Vagina (tissue), 2 donors: ENCODE measurements around the gene RBM42.

ENCODE experiments used
- POLR2A ChIP-seq, 2 donors: fragments of 450-650 bp; IDR thresholded peaks; one replicate each; pipeline ENCODE4 v1.6.1; 2017; ENCODE audit warnings: antibody characterized with exemption in 2 of 2, mild to moderate bottlenecking in 2 of 2, moderate library complexity in 2 of 2
- TF ChIP-seq, protein P1 (sequence below), 3 experiments: fragments of 450-650 bp in 2 of 3; fragments of 200-600 bp in 1 of 3; sonication (generic) in 1 of 3; IDR thresholded peaks; one replicate each; pipeline ENCODE4 v1.5.1; 2017 to 2019; ENCODE audit warnings: antibody characterized with exemption in 3 of 3, mild to moderate bottlenecking in 2 of 3, moderate library complexity in 2 of 3

DNA sequence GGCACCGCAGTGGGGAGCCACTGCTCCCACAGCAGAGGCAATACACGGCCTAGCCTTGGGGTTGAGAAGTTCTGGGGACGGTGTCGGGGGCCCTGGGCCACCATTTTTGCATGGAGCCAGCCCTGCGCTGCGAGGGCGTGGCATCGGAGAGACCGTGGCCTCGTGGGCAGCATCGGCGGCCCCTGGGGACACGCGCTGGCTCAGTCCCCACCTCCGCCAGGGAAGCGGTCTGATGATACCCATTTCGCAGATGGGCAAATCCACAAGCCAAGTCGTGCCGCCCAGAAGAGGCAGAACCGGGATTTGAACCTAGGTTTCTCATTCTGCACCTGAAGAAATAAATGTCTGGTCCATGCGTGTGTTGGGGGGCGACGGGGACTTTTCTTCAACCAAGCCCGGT lies 36.3 kb downstream of the RBM42 start:
- TF ChIP-seq, protein P1, sequence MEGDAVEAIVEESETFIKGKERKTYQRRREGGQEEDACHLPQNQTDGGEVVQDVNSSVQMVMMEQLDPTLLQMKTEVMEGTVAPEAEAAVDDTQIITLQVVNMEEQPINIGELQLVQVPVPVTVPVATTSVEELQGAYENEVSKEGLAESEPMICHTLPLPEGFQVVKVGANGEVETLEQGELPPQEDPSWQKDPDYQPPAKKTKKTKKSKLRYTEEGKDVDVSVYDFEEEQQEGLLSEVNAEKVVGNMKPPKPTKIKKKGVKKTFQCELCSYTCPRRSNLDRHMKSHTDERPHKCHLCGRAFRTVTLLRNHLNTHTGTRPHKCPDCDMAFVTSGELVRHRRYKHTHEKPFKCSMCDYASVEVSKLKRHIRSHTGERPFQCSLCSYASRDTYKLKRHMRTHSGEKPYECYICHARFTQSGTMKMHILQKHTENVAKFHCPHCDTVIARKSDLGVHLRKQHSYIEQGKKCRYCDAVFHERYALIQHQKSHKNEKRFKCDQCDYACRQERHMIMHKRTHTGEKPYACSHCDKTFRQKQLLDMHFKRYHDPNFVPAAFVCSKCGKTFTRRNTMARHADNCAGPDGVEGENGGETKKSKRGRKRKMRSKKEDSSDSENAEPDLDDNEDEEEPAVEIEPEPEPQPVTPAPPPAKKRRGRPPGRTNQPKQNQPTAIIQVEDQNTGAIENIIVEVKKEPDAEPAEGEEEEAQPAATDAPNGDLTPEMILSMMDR (IDR thresholded peaks at IDR 0.05): no peak
- TF ChIP-seq POLR2A (IDR thresholded peaks at IDR 0.05): no peak
